Measurements from ENCODE around the gene C9orf50. TPM values are rescaled to one million over a fixed set of nuclear protein-coding genes. Genes with fewer than 3 reads are reported as not detected.

C9orf50 gene
- total RNA-seq, 2 donors from 2014 or later: not detected

- intact Hi-C loops (cut with DNase I): no loop called here
- no peak for DNase-seq (ENCODE audit: low spot score)
Observed at GRCh38 chr9:129582855-129583254, 38.0 kb downstream of the C9orf50 start.

- no peak for DNase-seq (ENCODE audit: low spot score)
- intact Hi-C loops (cut with DNase I): no loop called here
Observed at GRCh38 chr9:129581505-129582189, 39.3 kb downstream of the C9orf50 start.

- DNase-seq (ENCODE audit: low spot score): no peak
- intact Hi-C loops (cut with DNase I): no loop called here
Observed at GRCh38 chr9:129580211-129580915, 40.5 kb downstream of the C9orf50 start.

GRCh38 chr9:129579294-129579693 lies 41.6 kb downstream of the C9orf50 start:
- intact Hi-C loops (cut with DNase I): no loop called here
- DNase-seq (ENCODE audit: low spot score): no peak

- no peak for DNase-seq (ENCODE audit: low spot score)
- intact Hi-C loops (cut with DNase I): no loop called here
Observed at GRCh38 chr9:129576546-129577543, 44.1 kb downstream of the C9orf50 start.

- no peak for DNase-seq (ENCODE audit: low spot score)
- intact Hi-C loops (cut with DNase I): no loop called here
Observed at GRCh38 chr9:129575818-129576217, 45.1 kb downstream of the C9orf50 start.

- intact Hi-C loops (cut with DNase I): no loop called here
- DNase-seq (ENCODE audit: low spot score): no peak
Observed at GRCh38 chr9:129574911-129575585, 45.9 kb downstream of the C9orf50 start.

- no peak for DNase-seq (ENCODE audit: low spot score)
- intact Hi-C loops (cut with DNase I): no loop called here
Observed at GRCh38 chr9:129573977-129574376, 46.9 kb downstream of the C9orf50 start.

GRCh38 chr9:129572517-129572916 lies 48.4 kb downstream of the C9orf50 start:
- DNase-seq (ENCODE audit: low spot score): no peak
- intact Hi-C loops (cut with DNase I): no loop called here

GRCh38 chr9:129572052-129572425 lies 48.9 kb downstream of the C9orf50 start:
- no peak for DNase-seq (ENCODE audit: low spot score)
- intact Hi-C loops (cut with DNase I): no loop called here

- intact Hi-C loops (cut with DNase I): no loop called here
Observed at GRCh38 chr9:129571298-129572051, 49.4 kb downstream of the C9orf50 start.

GRCh38 chr9:129570450-129571297 lies 50.2 kb downstream of the C9orf50 start:
- intact Hi-C loops (cut with DNase I): no loop called here
- no peak for DNase-seq (ENCODE audit: low spot score)

More at GRCh38 chr9:129571298-129572051, 49.4 kb downstream of the C9orf50 start:
- no peak for DNase-seq (ENCODE audit: low spot score)

GRCh38 chr9:129569502-129570449 lies 51.1 kb downstream of the C9orf50 start:
- no peak for DNase-seq (ENCODE audit: low spot score)
- intact Hi-C loops (cut with DNase I): no loop called here

- no peak for DNase-seq (ENCODE audit: low spot score)
Observed at GRCh38 chr9:129568560-129569501, 52.1 kb downstream of the C9orf50 start.

GRCh38 chr9:129567842-129568559 lies 52.9 kb downstream of the C9orf50 start:
- DNase-seq (ENCODE audit: low spot score): no peak
- intact Hi-C loops (cut with DNase I): no loop called here

More at GRCh38 chr9:129568560-129569501, 52.1 kb downstream of the C9orf50 start:
- intact Hi-C loops (cut with DNase I): no loop called here

All from posterior vena cava (tissue), 2 donors.